Neuronal stem cell (in vitro differentiated cells): Measurements from ENCODE around the gene TASP1.

Experiments used
- DNase-seq: peaks from one replicate; pipeline ENCODE4 v3.0.0-alpha.2; 2013; ENCODE audit warnings: low spot score
- H2AFZ ChIP-seq: one replicate; pipeline ENCODE4 v1.6.1; 2013; ENCODE audit warnings: mild to moderate bottlenecking, low read length, inconsistent platforms
- H2AK5ac ChIP-seq: 2 replicates; pipeline ENCODE4 v1.6.1; 2013; ENCODE audit warnings: low read depth, mild to moderate bottlenecking, inconsistent platforms, low read length, moderate library complexity, mixed read lengths
- H2BK120ac ChIP-seq: 2 replicates; pipeline ENCODE4 v1.6.1; 2013; ENCODE audit warnings: low read depth, mild to moderate bottlenecking, inconsistent platforms, low read length, moderate library complexity, mixed read lengths
- H2BK12ac ChIP-seq: one replicate; pipeline ENCODE4 v1.6.1; 2013; ENCODE audit warnings: low read length, inconsistent platforms
- H2BK15ac ChIP-seq: 2 replicates; pipeline ENCODE4 v1.6.1; 2013; ENCODE audit warnings: mild to moderate bottlenecking, low read length, inconsistent platforms, mixed read lengths
- H2BK5ac ChIP-seq: one replicate; pipeline ENCODE4 v1.6.1; 2013; ENCODE audit warnings: inconsistent platforms, mild to moderate bottlenecking, low read length, moderate library complexity
- H3K14ac ChIP-seq: one replicate; pipeline ENCODE4 v1.6.1; 2013; ENCODE audit warnings: low read length, inconsistent platforms
- H3K18ac ChIP-seq: 2 replicates; pipeline ENCODE4 v1.6.1; 2013; ENCODE audit warnings: low read length, inconsistent platforms
- H3K23ac ChIP-seq: 2 replicates; pipeline ENCODE4 v1.6.1; 2013; ENCODE audit warnings: low read depth, mild to moderate bottlenecking, mixed read lengths, low read length, inconsistent platforms; ENCODE audit not compliant: poor library complexity
- H3K27ac ChIP-seq: replicated peaks from 3 replicates; pipeline ENCODE4 v1.5.1; 2013; ENCODE audit warnings: low read length, inconsistent platforms
- H3K27me3 ChIP-seq, 3 experiments: 2 replicates each; pipeline ENCODE4 v1.6.1; 2013; ENCODE audit warnings: low read length in 3 of 3, mild to moderate bottlenecking in 2 of 3, inconsistent platforms in 1 of 3, low read depth in 1 of 3, mixed read lengths in 1 of 3, moderate library complexity in 1 of 3; ENCODE audit not compliant: control insufficient read depth in 3 of 3, insufficient read depth in 3 of 3
- H3K36me3 ChIP-seq, 2 donors: replicated peaks in 1 of 2; 2 replicates each; pipeline ENCODE4 v1.6.1; 2013; ENCODE audit warnings: low read length in 2 of 2; ENCODE audit not compliant: control insufficient read depth in 2 of 2, insufficient read depth in 2 of 2
- H3K4ac ChIP-seq: 2 replicates; pipeline ENCODE4 v1.6.1; 2013; ENCODE audit warnings: inconsistent platforms, mild to moderate bottlenecking, low read length, moderate library complexity
- H3K4me1 ChIP-seq, 2 donors: 1 replicate in 1 of 2; 2 replicates in 1 of 2; pipeline ENCODE4 v1.6.1; 2013; ENCODE audit warnings: low read length in 2 of 2, low read depth in 1 of 2; ENCODE audit not compliant: control insufficient read depth in 2 of 2, insufficient read depth in 1 of 2
- H3K4me2 ChIP-seq: one replicate; pipeline ENCODE4 v1.6.1; 2013; ENCODE audit warnings: mild to moderate bottlenecking, low read length, inconsistent platforms; ENCODE audit not compliant: insufficient read depth, poor library complexity, severe bottlenecking
- H3K4me3 ChIP-seq, 2 donors: 2 replicates each; pipeline ENCODE4 v1.5.1; 2013; ENCODE audit warnings: low read length in 2 of 2, mild to moderate bottlenecking in 2 of 2, inconsistent platforms in 1 of 2, moderate library complexity in 1 of 2
- H3K79me1 ChIP-seq: one replicate; pipeline ENCODE4 v1.6.1; 2013; ENCODE audit warnings: low read depth, mild to moderate bottlenecking, inconsistent platforms, low read length, moderate library complexity
- H3K9ac ChIP-seq: one replicate; pipeline ENCODE4 v1.6.1; 2013; ENCODE audit warnings: mild to moderate bottlenecking, low read depth, low read length, inconsistent platforms; ENCODE audit not compliant: poor library complexity
- H3K9me3 ChIP-seq, 2 donors: replicated peaks in 1 of 2; 2 replicates each; pipeline versions ENCODE3 to v1.6.1; 2013; ENCODE audit warnings: low read length in 2 of 2, mild to moderate bottlenecking in 2 of 2, inconsistent platforms in 1 of 2, low read depth in 1 of 2, mixed read lengths in 1 of 2, moderate library complexity in 1 of 2; ENCODE audit not compliant: control insufficient read depth in 2 of 2, insufficient read depth in 1 of 2
- H4K8ac ChIP-seq: one replicate; pipeline ENCODE4 v1.6.1; 2013; ENCODE audit warnings: low read depth, mild to moderate bottlenecking, inconsistent platforms, low read length, moderate library complexity
- H4K91ac ChIP-seq: one replicate; pipeline ENCODE4 v1.6.1; 2013; ENCODE audit warnings: low read length, low read depth, mild to moderate bottlenecking, inconsistent platforms; ENCODE audit not compliant: poor library complexity
- WGBS, 2 donors: extraction: QIAGEN DNeasy Blood & Tissue Kit; methylation state at CpG; one replicate each; pipeline ENCODE4 v1.1.7; 2013; ENCODE audit warnings: missing lambda C conversion rate in 2 of 2, mixed read lengths in 1 of 2; ENCODE audit not compliant: insufficient read length in 2 of 2, insufficient replicate concordance in 1 of 2; ENCODE audit errors: extremely low coverage in 2 of 2; 5-methylcytosine and 5-hydroxymethylcytosine counted together

TASP1 gene

GRCh38 chr20:13468166-13468565, 170.6 kb downstream of the TASP1 start:
- H2BK12ac ChIP-seq = no peak overlapping the region
- H3K23ac ChIP-seq = no peak overlapping the region
- H3K27me3 ChIP-seq = no peaks in the 10 kb centered on the region
- no peak for DNase-seq
- H3K4me3 ChIP-seq = no peak overlapping the region
- H3K79me1 ChIP-seq = no peaks in the 10 kb centered on the region
- H2BK15ac ChIP-seq = no peak overlapping the region
- H2AK5ac ChIP-seq = no peak overlapping the region
- H4K8ac ChIP-seq = no peak overlapping the region
- no peak overlapping the region for H2AFZ ChIP-seq
- H3K4me2 ChIP-seq = no peak overlapping the region
- no peak overlapping the region for H2BK5ac ChIP-seq
- peaks cover 0 to 9% of the 10 kb centered on the region in 2 donors for H3K9me3 ChIP-seq
- no peaks in the 10 kb centered on the region for H3K36me3 ChIP-seq
- H3K27ac ChIP-seq = no peak overlapping the region
- no peak overlapping the region for H4K91ac ChIP-seq
- no peak overlapping the region for H3K14ac ChIP-seq
- H3K4me1 ChIP-seq = no peaks in the 10 kb centered on the region
- H3K9ac ChIP-seq = no peak overlapping the region
- H2BK120ac ChIP-seq = no peak overlapping the region
- no peak overlapping the region for H3K18ac ChIP-seq
- H3K4ac ChIP-seq = no peak overlapping the region

GRCh38 chr20:13464702-13465101, 174.0 kb downstream of the TASP1 start:
- Histone ChIP-seq H4K91ac (no peak overlapping the region), H3K4me1 (no peaks in the 10 kb centered on the region), H2BK5ac (no peak overlapping the region)

GRCh38 chr20:13461849-13462458, 176.8 kb downstream of the TASP1 start:
- no peak overlapping the region for H3K18ac ChIP-seq
- H3K36me3 ChIP-seq = no peaks in the 10 kb centered on the region
- no peak overlapping the region for H2AFZ ChIP-seq
- no peaks in the 10 kb centered on the region for H3K79me1 ChIP-seq
- H3K27ac ChIP-seq = no peak overlapping the region
- H3K4me2 ChIP-seq = no peak overlapping the region
- H2AK5ac ChIP-seq = no peak overlapping the region
- no peaks in the 10 kb centered on the region for H3K4me1 ChIP-seq
- H3K4ac ChIP-seq = no peak overlapping the region
- H2BK12ac ChIP-seq = no peak overlapping the region
- H2BK5ac ChIP-seq = no peak overlapping the region
- H3K4me3 ChIP-seq = no peak overlapping the region
- no peak for DNase-seq
- H2BK120ac ChIP-seq = no peak overlapping the region
- H3K9me3 ChIP-seq = no peaks in the 10 kb centered on the region
- WGBS, 2 donors = no CpG with 5 or more reads among the region's 2 CpGs
- no peak overlapping the region for H2BK15ac ChIP-seq
- no peaks in the 10 kb centered on the region for H3K27me3 ChIP-seq
- no peak overlapping the region for H3K9ac ChIP-seq
- no peak overlapping the region for H3K23ac ChIP-seq
- H4K8ac ChIP-seq = no peak overlapping the region
- H4K91ac ChIP-seq = no peak overlapping the region
- no peak overlapping the region for H3K14ac ChIP-seq

More at GRCh38 chr20:13464702-13465101, 174.0 kb downstream of the TASP1 start:
- no peaks in the 10 kb centered on the region for H3K79me1 ChIP-seq
- H2AFZ ChIP-seq = no peak overlapping the region
- H2AK5ac ChIP-seq = no peak overlapping the region
- no peak overlapping the region for H3K23ac ChIP-seq
- H3K18ac ChIP-seq = no peak overlapping the region
- no CpG with 5 or more reads among the region's 3 CpGs for WGBS, 2 donors
- H3K9ac ChIP-seq = no peak overlapping the region
- H2BK12ac ChIP-seq = no peak overlapping the region
- H3K4ac ChIP-seq = no peak overlapping the region
- H4K8ac ChIP-seq = no peak overlapping the region
- no peak for DNase-seq
- H3K36me3 ChIP-seq = no peaks in the 10 kb centered on the region
- no peak overlapping the region for H3K4me2 ChIP-seq
- no peak overlapping the region for H2BK120ac ChIP-seq
- peaks cover 0 to 9% of the 10 kb centered on the region in 2 donors for H3K9me3 ChIP-seq
- no peak overlapping the region for H3K27ac ChIP-seq
- H3K4me3 ChIP-seq = no peak overlapping the region
- H2BK15ac ChIP-seq = no peak overlapping the region
- no peak overlapping the region for H3K14ac ChIP-seq
- H3K27me3 ChIP-seq = no peaks in the 10 kb centered on the region

GRCh38 chr20:13458860-13459451, 179.8 kb downstream of the TASP1 start:
- Histone ChIP-seq H3K79me1 (no peaks in the 10 kb centered on the region), H3K36me3 (no peaks in the 10 kb centered on the region), H3K4me1 (peaks cover 0 to 1% of the 10 kb centered on the region in 2 donors), H2BK5ac (no peak overlapping the region), H3K27ac (no peak overlapping the region), H2AK5ac (no peak overlapping the region), H3K4me2 (no peak overlapping the region), H3K14ac (no peak overlapping the region), H4K8ac (no peak overlapping the region), H4K91ac (no peak overlapping the region), H3K27me3 (no peaks in the 10 kb centered on the region), H3K18ac (no peak overlapping the region), H3K4me3 (no peak overlapping the region), H2BK12ac (no peak overlapping the region), H3K4ac (no peak overlapping the region), H2AFZ (no peak overlapping the region), H2BK15ac (no peak overlapping the region), H2BK120ac (no peak overlapping the region), H3K23ac (no peak overlapping the region), H3K9me3 (no peaks in the 10 kb centered on the region), H3K9ac (no peak overlapping the region)
- WGBS, 2 donors = no CpG with 5 or more reads among the region's 3 CpGs
- DNase-seq = peak; percentile 8
